Sigmoid colon (tissue), 4 donors: ENCODE results near the gene TUBD1.

Experiments
- EP300 ChIP-seq, 4 donors: sonication (generic); formaldehyde crosslinking; IDR thresholded peaks; one replicate each; pipeline ENCODE4 v1.6.1; 2017; ENCODE audit warnings: antibody characterized with exemption in 4 of 4
- POLR2A ChIP-seq, 2 donors: fragments of 450-650 bp; IDR thresholded peaks; one replicate each; pipeline ENCODE4 v1.6.1; 2016; ENCODE audit warnings: antibody characterized with exemption in 2 of 2, mild to moderate bottlenecking in 2 of 2, moderate library complexity in 2 of 2
- POLR2AphosphoS5 ChIP-seq, 4 donors: sonication (generic); formaldehyde crosslinking; IDR thresholded peaks; one replicate each; pipeline ENCODE4 v1.6.1; 2017; ENCODE audit warnings: antibody characterized with exemption in 4 of 4
- TF ChIP-seq, protein P1 (sequence below), 4 experiments: fragments of 450-650 bp in 3 of 4; fragments of 200-600 bp in 1 of 4; IDR thresholded peaks; one replicate each; pipeline ENCODE4 v1.5.1; 2016 to 2019; ENCODE audit warnings: antibody characterized with exemption in 4 of 4, mild to moderate bottlenecking in 3 of 4, moderate library complexity in 2 of 4

DNA sequence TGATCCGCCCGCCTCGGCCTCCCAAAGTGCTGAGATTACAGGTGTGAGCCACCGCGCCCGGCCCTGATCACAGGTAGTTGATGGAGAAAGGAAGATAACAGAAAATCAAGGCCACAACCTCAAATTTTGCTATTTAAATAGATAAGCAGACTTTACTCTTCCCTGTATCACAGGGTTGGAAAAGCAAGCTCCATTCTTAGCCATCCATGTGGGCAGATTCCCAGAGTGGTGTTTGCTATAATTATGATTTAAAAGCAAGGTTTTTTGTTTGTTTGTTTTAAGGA is 44.4 kb downstream of the TUBD1 start:
- TF ChIP-seq POLR2AphosphoS5 (IDR thresholded peaks at IDR 0.05) = no peak
- TF ChIP-seq, protein P1, sequence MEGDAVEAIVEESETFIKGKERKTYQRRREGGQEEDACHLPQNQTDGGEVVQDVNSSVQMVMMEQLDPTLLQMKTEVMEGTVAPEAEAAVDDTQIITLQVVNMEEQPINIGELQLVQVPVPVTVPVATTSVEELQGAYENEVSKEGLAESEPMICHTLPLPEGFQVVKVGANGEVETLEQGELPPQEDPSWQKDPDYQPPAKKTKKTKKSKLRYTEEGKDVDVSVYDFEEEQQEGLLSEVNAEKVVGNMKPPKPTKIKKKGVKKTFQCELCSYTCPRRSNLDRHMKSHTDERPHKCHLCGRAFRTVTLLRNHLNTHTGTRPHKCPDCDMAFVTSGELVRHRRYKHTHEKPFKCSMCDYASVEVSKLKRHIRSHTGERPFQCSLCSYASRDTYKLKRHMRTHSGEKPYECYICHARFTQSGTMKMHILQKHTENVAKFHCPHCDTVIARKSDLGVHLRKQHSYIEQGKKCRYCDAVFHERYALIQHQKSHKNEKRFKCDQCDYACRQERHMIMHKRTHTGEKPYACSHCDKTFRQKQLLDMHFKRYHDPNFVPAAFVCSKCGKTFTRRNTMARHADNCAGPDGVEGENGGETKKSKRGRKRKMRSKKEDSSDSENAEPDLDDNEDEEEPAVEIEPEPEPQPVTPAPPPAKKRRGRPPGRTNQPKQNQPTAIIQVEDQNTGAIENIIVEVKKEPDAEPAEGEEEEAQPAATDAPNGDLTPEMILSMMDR (IDR thresholded peaks at IDR 0.05) = no peak
- no peak for TF ChIP-seq EP300 (IDR thresholded peaks at IDR 0.05)
- no peak for TF ChIP-seq POLR2A (IDR thresholded peaks at IDR 0.05)
